GM23338 (cell line): ENCODE results near the gene ARF1. TPM values are rescaled to one million over a fixed set of nuclear protein-coding genes. Genes with fewer than 3 reads are reported as not detected.

Source experiments
- ATAC-seq: fragments of 200-7000 bp; cut with Tn5 transposase; 3 replicates; pipeline ENCODE4 v1.9.1; 2020
- DNase-seq: peaks from one replicate; pipeline ENCODE4 v3.0.0-alpha.2; 2015; ENCODE audit warnings: low spot score
- H2AFZ ChIP-seq: fragments of 200-600 bp; sonication (generic); 2 replicates; pipeline ENCODE4 v1.8.0; 2016; ENCODE audit warnings: antibody characterized with exemption, mild to moderate bottlenecking, moderate library complexity
- H3F3A ChIP-seq: fragments of 200-600 bp; sonication (generic); replicated peaks from 2 replicates; pipeline ENCODE4 v1.8.0; 2017; ENCODE audit warnings: antibody characterized with exemption, mixed run types, low read depth
- H3K27ac ChIP-seq: fragments of 200-600 bp; sonication (generic); 2 replicates; pipeline ENCODE4 v1.6.1; 2016; ENCODE audit warnings: low read depth
- H3K27me3 ChIP-seq: fragments of 200-600 bp; sonication (generic); 2 replicates; pipeline ENCODE4 v1.8.0; 2016; ENCODE audit warnings: mild to moderate bottlenecking, mixed run types, moderate library complexity; ENCODE audit not compliant: insufficient read depth
- H3K36me3 ChIP-seq: fragments of 200-600 bp; sonication (generic); 2 replicates; pipeline ENCODE4 v1.8.0; 2016; ENCODE audit warnings: mild to moderate bottlenecking; ENCODE audit not compliant: insufficient read depth
- H3K4me1 ChIP-seq: fragments of 200-600 bp; sonication (generic); 2 replicates; pipeline ENCODE4 v1.8.0; 2016; ENCODE audit warnings: mild to moderate bottlenecking, moderate library complexity; ENCODE audit not compliant: insufficient read depth
- H3K4me2 ChIP-seq: fragments of 200-600 bp; sonication (generic); 2 replicates; pipeline ENCODE4 v1.7.1; 2017; ENCODE audit warnings: mixed run types
- H3K4me3 ChIP-seq: fragments of 200-600 bp; sonication (generic); 2 replicates; pipeline ENCODE4 v1.6.1; 2016; ENCODE audit warnings: mixed run types
- H3K79me2 ChIP-seq: fragments of 200-600 bp; sonication (generic); replicated peaks from 2 replicates; pipeline ENCODE4 v1.8.0; 2017; ENCODE audit warnings: mild to moderate bottlenecking; ENCODE audit not compliant: insufficient read depth
- H3K9me2 ChIP-seq: fragments of 200-600 bp; sonication (generic); 2 replicates; pipeline ENCODE4 v1.8.0; 2017; ENCODE audit not compliant: insufficient read depth
- H4K20me1 ChIP-seq: fragments of 200-600 bp; sonication (generic); replicated peaks from 2 replicates; pipeline ENCODE4 v1.8.0; 2017; ENCODE audit warnings: mild to moderate bottlenecking; ENCODE audit not compliant: insufficient read depth
- H3K27ac Mint-ChIP-seq: 2 replicates; pipeline ENCODE4 v1.8.0; 2020; ENCODE audit warnings: inconsistent platforms, mild to moderate bottlenecking, moderate library complexity, mixed read lengths
- H3K27me3 Mint-ChIP-seq: 3 replicates; pipeline ENCODE4 v1.8.0; 2022; ENCODE audit warnings: low read depth, mild to moderate bottlenecking, moderate library complexity, mixed read lengths, inconsistent platforms; ENCODE audit not compliant: insufficient read depth, poor library complexity
- H3K36me3 Mint-ChIP-seq: 3 replicates; pipeline ENCODE4 v1.8.0; 2021; ENCODE audit warnings: low read depth, mild to moderate bottlenecking, inconsistent platforms, moderate library complexity, mixed read lengths
- H3K4me1 Mint-ChIP-seq: 3 replicates; pipeline ENCODE4 v1.8.0; 2020; ENCODE audit warnings: mild to moderate bottlenecking, inconsistent platforms, mixed read lengths
- H3K4me3 Mint-ChIP-seq: 3 replicates; pipeline ENCODE4 v1.8.0; 2021; ENCODE audit warnings: moderate library complexity, mild to moderate bottlenecking, inconsistent platforms, mixed read lengths
- H3K9me3 Mint-ChIP-seq: 3 replicates; pipeline ENCODE4 v1.8.0; 2020; ENCODE audit warnings: moderate library complexity, mild to moderate bottlenecking, inconsistent platforms, mixed read lengths
- CREB1 ChIP-seq: fragments of 250-450 bp; sonication (Bioruptor Pico); IDR thresholded peaks from 2 replicates; pipeline ENCODE4 v1.5.0; 2020; ENCODE audit warnings: low read depth, mild to moderate bottlenecking, moderate library complexity
- EZH2 ChIP-seq: fragments of 200-600 bp; sonication (generic); IDR thresholded peaks from one replicate; pipeline ENCODE4 v1.8.0; 2017; ENCODE audit warnings: antibody characterized with exemption, mild to moderate bottlenecking, low read depth; ENCODE audit not compliant: unreplicated experiment
- EZH2phosphoT487 ChIP-seq: fragments of 200-600 bp; sonication (generic); IDR thresholded peaks from one replicate; pipeline ENCODE4 v1.8.1; 2018; ENCODE audit warnings: antibody characterized with exemption; ENCODE audit not compliant: unreplicated experiment
- JUNB ChIP-seq: IDR thresholded peaks from one replicate; pipeline ENCODE4 v1.6.1; 2016; ENCODE audit warnings: antibody characterized with exemption; ENCODE audit not compliant: unreplicated experiment
- NANOG ChIP-seq: IDR thresholded peaks from 2 replicates; pipeline ENCODE4 v1.6.1; 2016; ENCODE audit warnings: antibody characterized with exemption, borderline replicate concordance
- POLR2AphosphoS5 ChIP-seq: IDR thresholded peaks from 2 replicates; pipeline ENCODE4 v1.6.1; 2016; ENCODE audit warnings: antibody characterized with exemption, low read depth
- REST ChIP-seq: IDR thresholded peaks from one replicate; pipeline ENCODE4 v1.6.1; 2018; ENCODE audit warnings: antibody characterized with exemption; ENCODE audit not compliant: unreplicated experiment
- ZNF114 ChIP-seq: fragments of 250-450 bp; sonication (Bioruptor Pico); IDR thresholded peaks from 2 replicates; pipeline ENCODE4 v1.5.0; 2020; ENCODE audit warnings: mild to moderate bottlenecking, moderate library complexity
- ZNF331 ChIP-seq: fragments of 250-450 bp; sonication (Bioruptor Pico); IDR thresholded peaks from 2 replicates; pipeline ENCODE4 v1.5.0; 2020; ENCODE audit warnings: low read depth, mild to moderate bottlenecking, moderate library complexity
- ZNF462 ChIP-seq: fragments of 250-450 bp; sonication (Bioruptor Pico); IDR thresholded peaks from 2 replicates; pipeline ENCODE4 v1.5.0; 2020; ENCODE audit warnings: mild to moderate bottlenecking, moderate library complexity
- polyA plus RNA-seq: library from polyadenylated mRNA; unstranded; fragments of >200 nt; fragmentation: Nextera tagmentation; extraction: Ambion mirVana; gene quantifications from 2 replicates; pipeline ENCODE4 v1.2.1, GENCODE V29; 2016
- total RNA-seq: library from RNA; depleted of rRNA; stranded (reverse); fragments of >200 nt; shearing (Covaris generic); gene quantifications from 2 replicates; pipeline ENCODE4 v1.2.3, GENCODE V29; 2014
- TF ChIP-seq, protein P1 (sequence below): IDR thresholded peaks from 2 replicates; pipeline ENCODE4 v1.6.1; 2016; ENCODE audit warnings: antibody characterized with exemption

The ARF1 gene
- total and polyA plus RNA-seq, 2 experiments from 2014 or later = 210 to 306 TPM

- Histone ChIP-seq H3K27me3 (peaks cover 98% of the 10 kb centered on the region), H4K20me1 (no peaks in the 10 kb centered on the region), H3K27ac (no peak overlapping the region), H3F3A (no peaks in the 10 kb centered on the region), H3K79me2 (no peaks in the 10 kb centered on the region), H3K4me2 (no peak overlapping the region), H3K4me1 (no peaks in the 10 kb centered on the region), H2AFZ (no peak overlapping the region), H3K4me3 (no peak overlapping the region), H3K36me3 (no peaks in the 10 kb centered on the region), H3K9me2 (no peaks in the 10 kb centered on the region)
- no peaks in the 10 kb centered on the region for H3K9me3 Mint-ChIP-seq
- peaks cover 2% of the 10 kb centered on the region; the same call in 1 of the 3 replicates for H3K4me1 Mint-ChIP-seq
- no peak for ATAC-seq
- DNase-seq = no peak
- H3K36me3 Mint-ChIP-seq = no peaks in the 10 kb centered on the region
- H3K4me3 Mint-ChIP-seq = no peak overlapping the region
- TF ChIP-seq JUNB = no peak
- TF ChIP-seq EZH2 = no peak
- no peak for TF ChIP-seq EZH2phosphoT487
- no peak for TF ChIP-seq CREB1
- TF ChIP-seq ZNF114 = no peak
- TF ChIP-seq, protein P1, sequence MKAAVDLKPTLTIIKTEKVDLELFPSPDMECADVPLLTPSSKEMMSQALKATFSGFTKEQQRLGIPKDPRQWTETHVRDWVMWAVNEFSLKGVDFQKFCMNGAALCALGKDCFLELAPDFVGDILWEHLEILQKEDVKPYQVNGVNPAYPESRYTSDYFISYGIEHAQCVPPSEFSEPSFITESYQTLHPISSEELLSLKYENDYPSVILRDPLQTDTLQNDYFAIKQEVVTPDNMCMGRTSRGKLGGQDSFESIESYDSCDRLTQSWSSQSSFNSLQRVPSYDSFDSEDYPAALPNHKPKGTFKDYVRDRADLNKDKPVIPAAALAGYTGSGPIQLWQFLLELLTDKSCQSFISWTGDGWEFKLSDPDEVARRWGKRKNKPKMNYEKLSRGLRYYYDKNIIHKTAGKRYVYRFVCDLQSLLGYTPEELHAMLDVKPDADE = no peak
- no peak for TF ChIP-seq POLR2AphosphoS5
- H3K27me3 Mint-ChIP-seq = peaks cover 66% of the 10 kb centered on the region
- no peak overlapping the region for H3K27ac Mint-ChIP-seq
Observed at GRCh38 chr1:228070173-228070572, 12.3 kb upstream of the ARF1 start.

DNA sequence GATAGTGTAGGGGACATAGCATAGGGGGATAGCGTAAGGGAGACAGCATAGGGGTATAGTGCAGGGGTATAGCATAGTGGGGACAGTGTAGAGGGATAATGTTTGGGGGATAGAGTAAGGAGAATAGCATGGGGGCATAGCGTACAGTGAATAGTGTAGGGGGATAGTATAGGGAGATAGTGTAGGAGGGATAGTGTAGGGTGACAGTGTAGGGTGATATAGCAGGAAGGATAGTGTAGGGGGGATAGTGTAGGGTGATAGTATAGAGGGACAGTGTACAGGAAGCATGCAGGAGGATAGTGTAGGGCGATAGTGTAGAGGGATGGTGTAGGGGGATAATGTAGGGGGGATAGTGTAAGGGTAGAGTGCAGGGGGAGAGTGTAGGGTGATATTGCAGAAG is 11.7 kb upstream of the ARF1 start:
- Histone ChIP-seq H3K79me2 (no peaks in the 10 kb centered on the region), H2AFZ (no peak overlapping the region), H3K36me3 (no peaks in the 10 kb centered on the region), H4K20me1 (no peaks in the 10 kb centered on the region), H3K4me2 (no peak overlapping the region), H3F3A (no peaks in the 10 kb centered on the region), H3K9me2 (no peaks in the 10 kb centered on the region), H3K27ac (no peak overlapping the region), H3K27me3 (peaks cover 98% of the 10 kb centered on the region), H3K4me3 (no peak overlapping the region), H3K4me1 (no peaks in the 10 kb centered on the region)
- Mint-ChIP-seq H3K36me3 (no peaks in the 10 kb centered on the region), H3K27ac (no peak overlapping the region), H3K27me3 (peaks cover 66% of the 10 kb centered on the region), H3K9me3 (no peaks in the 10 kb centered on the region), H3K4me1 (peaks cover 2% of the 10 kb centered on the region; the same call in 1 of the 3 replicates), H3K4me3 (no peak overlapping the region)
- ATAC-seq (no peak), DNase-seq (no peak)
- no peak for TF ChIP-seq EZH2
- TF ChIP-seq NANOG = no peak
- TF ChIP-seq, protein P1 = no peak
- TF ChIP-seq REST = no peak
- TF ChIP-seq ZNF331 (CRISPR knock-in tag) = no peak
- no peak for TF ChIP-seq ZNF462 (CRISPR knock-in tag)
- TF ChIP-seq ZNF114 = no peak
- no peak for TF ChIP-seq CREB1
